OCI-LY1 (cell line): ENCODE results near the gene PHOSPHO2.

Experiments used
- H2AFZ ChIP-seq: fragments of 200-600 bp; sonication (generic), shearing (Covaris generic); 2 replicates; pipeline ENCODE4 v1.6.0; 2014; ENCODE audit warnings: antibody characterized with exemption, mild to moderate bottlenecking, low read length
- H3F3A ChIP-seq: fragments of 200-600 bp; sonication (generic), shearing (Covaris generic); 2 replicates; pipeline ENCODE4 v1.6.0; 2014; ENCODE audit warnings: mild to moderate bottlenecking, antibody characterized with exemption, low read length, moderate library complexity; ENCODE audit not compliant: insufficient read depth
- H3K27ac ChIP-seq: fragments of 200-600 bp; sonication (generic); 2 replicates; pipeline ENCODE4 v1.5.1; 2014; ENCODE audit warnings: low read length, mixed run types, mild to moderate bottlenecking, low read depth; ENCODE audit not compliant: poor library complexity, severe bottlenecking
- H3K27me3 ChIP-seq: fragments of 200-600 bp; sonication (generic); 2 replicates; pipeline ENCODE4 v1.6.0; 2014; ENCODE audit warnings: antibody characterized with exemption, mild to moderate bottlenecking, low read length, moderate library complexity; ENCODE audit not compliant: insufficient read depth
- H3K36me3 ChIP-seq: fragments of 200-600 bp; sonication (generic); 2 replicates; pipeline ENCODE4 v1.6.1; 2014; ENCODE audit warnings: mild to moderate bottlenecking, antibody characterized with exemption, low read length, moderate library complexity, mixed read lengths; ENCODE audit not compliant: insufficient read depth
- H3K4me1 ChIP-seq: fragments of 200-600 bp; sonication (generic); 2 replicates; pipeline ENCODE4 v1.5.1; 2014; ENCODE audit warnings: mild to moderate bottlenecking, low read length, moderate library complexity; ENCODE audit not compliant: insufficient read depth, severe bottlenecking
- H3K4me2 ChIP-seq: fragments of 200-600 bp; sonication (generic), shearing (Covaris generic); 2 replicates; pipeline ENCODE4 v1.6.1; 2014; ENCODE audit warnings: low read length
- H3K4me3 ChIP-seq: fragments of 200-600 bp; sonication (generic); 2 replicates; pipeline ENCODE4 v1.5.1; 2014; ENCODE audit warnings: low read length, low read depth, mild to moderate bottlenecking, mixed read lengths; ENCODE audit not compliant: poor library complexity, severe bottlenecking
- H3K79me2 ChIP-seq: fragments of 200-600 bp; shearing (Covaris generic); 2 replicates; pipeline ENCODE4 v1.6.1; 2016; ENCODE audit warnings: mixed run types, low read length, mixed read lengths; ENCODE audit not compliant: insufficient read depth
- H3K9ac ChIP-seq: fragments of 200-600 bp; sonication (generic), shearing (Covaris generic); 2 replicates; pipeline ENCODE4 v1.6.1; 2014; ENCODE audit warnings: mild to moderate bottlenecking, low read length, mixed read lengths
- H3K9me2 ChIP-seq: fragments of 200-600 bp; sonication (generic), shearing (Covaris generic); 2 replicates; pipeline ENCODE4 v1.6.1; 2014; ENCODE audit warnings: low read depth, mild to moderate bottlenecking, low read length, mixed read lengths
- H3K9me3 ChIP-seq: fragments of 200-600 bp; shearing (Covaris generic); 2 replicates; pipeline ENCODE4 v1.6.1; 2014; ENCODE audit warnings: low read length, mixed read lengths
- H4K20me1 ChIP-seq: fragments of 200-600 bp; sonication (generic), shearing (Covaris generic); 2 replicates; pipeline ENCODE4 v1.6.0; 2016; ENCODE audit warnings: mild to moderate bottlenecking, low read length; ENCODE audit not compliant: insufficient read depth
- EZH2 ChIP-seq: fragments of 200-600 bp; sonication (generic), shearing (Covaris generic); IDR thresholded peaks from 2 replicates; pipeline ENCODE4 v1.8.0; 2017; ENCODE audit warnings: borderline replicate concordance, mixed run types, mild to moderate bottlenecking, antibody characterized with exemption, low read length, moderate library complexity, mixed read lengths
- TF ChIP-seq, protein P1 (sequence below): fragments of 200-600 bp; sonication (generic), shearing (Covaris generic); IDR thresholded peaks from 2 replicates; pipeline ENCODE4 v1.5.1; 2017; ENCODE audit warnings: mild to moderate bottlenecking, antibody characterized with exemption, low read length, moderate library complexity, mixed read lengths

The PHOSPHO2 gene

DNA sequence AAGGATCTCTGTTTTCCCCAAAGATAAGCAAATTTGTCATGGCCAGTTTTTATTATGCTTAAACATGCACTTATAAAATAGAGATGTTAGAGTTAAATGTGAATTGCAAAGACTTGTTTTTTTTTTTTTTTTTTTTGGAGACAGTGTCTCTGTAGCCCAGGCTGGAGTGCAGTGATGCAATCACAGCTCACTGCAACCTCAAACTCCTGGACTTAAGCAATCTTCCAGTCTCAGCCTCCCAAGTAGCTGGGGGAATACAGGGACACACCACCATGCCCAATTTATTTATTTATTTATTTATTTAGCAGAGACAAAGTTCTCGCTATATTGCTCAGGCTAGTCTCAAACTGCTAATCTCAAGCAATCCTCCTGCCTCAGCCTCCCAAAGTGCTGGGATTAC is 15.1 kb downstream of the PHOSPHO2 start:
- no peaks in the 10 kb centered on the region for H3K9me3 ChIP-seq
- H3K79me2 ChIP-seq: no peaks in the 10 kb centered on the region
- no peaks in the 10 kb centered on the region for H3F3A ChIP-seq
- H3K9ac ChIP-seq: no peak overlapping the region
- H3K4me3 ChIP-seq: no peak overlapping the region
- no peaks in the 10 kb centered on the region for H3K36me3 ChIP-seq
- no peaks in the 10 kb centered on the region for H3K27me3 ChIP-seq
- no peaks in the 10 kb centered on the region for H4K20me1 ChIP-seq
- H2AFZ ChIP-seq: no peak overlapping the region
- no peak overlapping the region for H3K4me2 ChIP-seq
- no peak overlapping the region for H3K27ac ChIP-seq
- no peaks in the 10 kb centered on the region for H3K9me2 ChIP-seq
- TF ChIP-seq EZH2: no peak
- TF ChIP-seq, protein P1, sequence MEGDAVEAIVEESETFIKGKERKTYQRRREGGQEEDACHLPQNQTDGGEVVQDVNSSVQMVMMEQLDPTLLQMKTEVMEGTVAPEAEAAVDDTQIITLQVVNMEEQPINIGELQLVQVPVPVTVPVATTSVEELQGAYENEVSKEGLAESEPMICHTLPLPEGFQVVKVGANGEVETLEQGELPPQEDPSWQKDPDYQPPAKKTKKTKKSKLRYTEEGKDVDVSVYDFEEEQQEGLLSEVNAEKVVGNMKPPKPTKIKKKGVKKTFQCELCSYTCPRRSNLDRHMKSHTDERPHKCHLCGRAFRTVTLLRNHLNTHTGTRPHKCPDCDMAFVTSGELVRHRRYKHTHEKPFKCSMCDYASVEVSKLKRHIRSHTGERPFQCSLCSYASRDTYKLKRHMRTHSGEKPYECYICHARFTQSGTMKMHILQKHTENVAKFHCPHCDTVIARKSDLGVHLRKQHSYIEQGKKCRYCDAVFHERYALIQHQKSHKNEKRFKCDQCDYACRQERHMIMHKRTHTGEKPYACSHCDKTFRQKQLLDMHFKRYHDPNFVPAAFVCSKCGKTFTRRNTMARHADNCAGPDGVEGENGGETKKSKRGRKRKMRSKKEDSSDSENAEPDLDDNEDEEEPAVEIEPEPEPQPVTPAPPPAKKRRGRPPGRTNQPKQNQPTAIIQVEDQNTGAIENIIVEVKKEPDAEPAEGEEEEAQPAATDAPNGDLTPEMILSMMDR: no peak
- H3K4me1 ChIP-seq: no peaks in the 10 kb centered on the region

DNA sequence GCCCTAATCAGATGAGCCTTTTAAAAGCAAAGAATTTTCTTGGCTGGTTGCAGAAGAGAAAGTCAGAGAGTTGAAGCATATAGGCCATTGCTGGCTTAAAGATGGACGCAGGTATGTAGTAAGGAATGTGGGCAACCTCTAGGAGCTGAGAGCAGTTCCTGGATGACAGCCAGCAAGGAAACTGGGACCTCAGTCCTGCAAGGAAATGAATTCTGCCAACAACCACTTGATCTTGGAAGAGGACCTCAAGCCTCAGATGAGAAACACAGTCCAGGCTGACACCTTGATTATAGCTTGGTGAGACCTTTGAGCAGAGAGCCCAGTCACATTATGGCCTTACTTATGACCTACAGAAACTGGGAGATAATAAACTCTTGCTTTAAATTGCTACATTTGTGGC is 15.7 kb downstream of the PHOSPHO2 start:
- Histone ChIP-seq H3K9me2 (no peaks in the 10 kb centered on the region), H3K4me2 (no peak overlapping the region), H3K4me3 (no peak overlapping the region), H3K79me2 (no peaks in the 10 kb centered on the region), H3K27me3 (no peaks in the 10 kb centered on the region), H3K4me1 (no peaks in the 10 kb centered on the region), H3F3A (no peaks in the 10 kb centered on the region), H3K36me3 (no peaks in the 10 kb centered on the region), H3K9ac (no peak overlapping the region), H4K20me1 (no peaks in the 10 kb centered on the region), H3K9me3 (no peaks in the 10 kb centered on the region), H2AFZ (no peak overlapping the region), H3K27ac (no peak overlapping the region)
- TF ChIP-seq EZH2: no peak

DNA sequence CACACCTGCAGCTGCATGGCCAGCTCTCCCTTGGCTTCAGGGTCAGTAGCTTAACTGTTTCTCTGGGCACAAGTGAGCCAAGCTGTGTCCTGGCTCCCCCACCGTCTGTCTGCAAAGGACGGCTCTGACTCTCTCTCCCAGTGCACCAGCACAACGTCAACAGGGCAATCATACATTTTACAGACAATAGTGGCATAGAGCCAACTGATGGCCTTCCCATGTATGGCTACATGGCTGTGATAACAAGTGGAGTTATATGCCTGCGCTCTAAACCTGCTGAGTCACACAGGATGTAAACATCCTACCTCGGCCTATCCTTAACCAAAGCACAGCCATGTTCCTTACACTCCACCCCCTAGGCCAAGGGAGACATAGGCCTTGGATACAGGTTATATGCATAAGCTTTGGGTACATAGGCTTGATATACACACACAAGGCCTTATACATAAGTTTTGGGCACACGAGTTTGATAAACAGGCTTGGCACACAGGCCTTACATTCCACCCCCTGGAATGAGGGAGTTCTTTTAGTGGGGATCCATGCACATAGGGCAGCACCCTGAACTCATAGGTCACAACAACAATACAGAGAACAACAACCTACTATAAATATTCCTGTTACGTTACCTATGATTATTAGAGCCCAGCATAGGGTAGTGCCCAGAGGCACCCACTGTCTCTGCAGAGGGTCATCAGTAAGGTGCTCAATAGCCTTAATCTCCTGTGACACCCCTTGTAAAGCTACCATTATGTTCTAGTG is 17.7 kb downstream of the PHOSPHO2 start:
- H3F3A ChIP-seq: no peaks in the 10 kb centered on the region
- H3K9me3 ChIP-seq: no peaks in the 10 kb centered on the region
- H3K4me2 ChIP-seq: no peak overlapping the region
- no peaks in the 10 kb centered on the region for H4K20me1 ChIP-seq
- H3K4me3 ChIP-seq: no peak overlapping the region
- H3K27ac ChIP-seq: no peak overlapping the region
- no peak for TF ChIP-seq EZH2
- TF ChIP-seq, protein P1: no peak
- H2AFZ ChIP-seq: no peak overlapping the region
- no peaks in the 10 kb centered on the region for H3K27me3 ChIP-seq
- H3K36me3 ChIP-seq: no peaks in the 10 kb centered on the region
- H3K4me1 ChIP-seq: no peaks in the 10 kb centered on the region
- no peaks in the 10 kb centered on the region for H3K9me2 ChIP-seq
- no peak overlapping the region for H3K9ac ChIP-seq
- H3K79me2 ChIP-seq: no peaks in the 10 kb centered on the region

DNA sequence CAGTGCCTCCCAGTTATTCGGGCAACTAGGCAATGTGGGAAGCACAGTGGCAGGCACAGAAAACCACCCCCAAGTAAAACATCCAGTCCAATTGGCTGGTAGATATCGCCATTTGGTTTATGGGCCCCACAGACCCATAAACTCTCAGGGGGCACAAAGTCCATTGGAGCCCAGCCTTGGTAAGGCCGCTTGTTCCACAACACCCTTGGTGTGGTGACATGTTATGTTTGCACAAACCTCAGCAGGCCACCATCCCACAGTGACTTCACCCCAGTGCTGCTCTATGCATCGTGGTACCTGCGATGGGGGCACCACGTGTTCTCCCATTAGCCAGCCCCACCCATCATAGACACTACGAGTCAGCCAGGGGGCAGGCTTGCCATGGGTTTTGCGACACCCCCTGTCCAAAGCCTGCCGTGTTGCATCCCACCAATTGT is 18.5 kb downstream of the PHOSPHO2 start:
- H3K4me1 ChIP-seq: no peaks in the 10 kb centered on the region
- no peak overlapping the region for H3K27ac ChIP-seq
- H2AFZ ChIP-seq: no peak overlapping the region
- no peaks in the 10 kb centered on the region for H3K9me2 ChIP-seq
- H3K4me3 ChIP-seq: no peak overlapping the region
- no peak overlapping the region for H3K4me2 ChIP-seq
- no peaks in the 10 kb centered on the region for H3K9me3 ChIP-seq
- no peaks in the 10 kb centered on the region for H3K27me3 ChIP-seq
- H3K9ac ChIP-seq: no peak overlapping the region
- no peaks in the 10 kb centered on the region for H4K20me1 ChIP-seq
- H3K36me3 ChIP-seq: no peaks in the 10 kb centered on the region
- H3F3A ChIP-seq: no peaks in the 10 kb centered on the region
- no peak for TF ChIP-seq EZH2
- TF ChIP-seq, protein P1: no peak
- H3K79me2 ChIP-seq: no peaks in the 10 kb centered on the region
